ENCODE results near the gene ARL17B. TPM values are rescaled to one million over a fixed set of nuclear protein-coding genes. Genes with fewer than 3 reads are reported as not detected.
"Not testable (repeated sequence)": the region's sequence is repeated elsewhere in the genome, so short reads cannot be mapped to it uniquely, and the experiment has no call there.

Gene ARL17B
- total and polyA plus RNA-seq, 2 of the 8 experiments (the other 6 are each of a cell fraction or from before 2014, with no cell fraction given) = 5.4 to 21.6 TPM

- H3K56ac ChIP-seq (replicated peaks; ENCODE audit: insufficient read length, low read depth, low read length); H3K27me3 ChIP-seq (replicated peaks in 1 of 4; ENCODE audit: control insufficient read depth in 3 of 4, extremely low read depth in 1 of 4, insufficient read depth in 3 of 4, low read length in 3 of 4); H2BK12ac ChIP-seq (ENCODE audit: low read depth, low read length); H2BK5ac ChIP-seq (ENCODE audit: low read depth, low read length); H3K79me1 ChIP-seq (ENCODE audit: low read depth, low read length); H2BK15ac ChIP-seq (ENCODE audit: low read length); DNase-seq (ENCODE audit: low read depth in 1 of 2, low spot score in 2 of 2); H3K36me3 ChIP-seq (ENCODE audit: control insufficient read depth in 2 of 4, insufficient read depth in 4 of 4, low read length in 3 of 4); FAIRE-seq; H4K20me1 ChIP-seq (replicated peaks in 1 of 2; ENCODE audit: control insufficient read depth in 1 of 2, insufficient read depth in 2 of 2, low read length in 2 of 2); POLR2A ChIA-PET (ENCODE audit: partially characterized antibody); H3K4me1 ChIP-seq (replicated peaks in 1 of 4; ENCODE audit: control insufficient read depth in 3 of 4, insufficient read depth in 4 of 4, low read length in 3 of 4); H2AK5ac ChIP-seq (ENCODE audit: low read depth, low read length); H3K9me3 ChIP-seq (ENCODE audit: insufficient read depth in 2 of 2, low read depth in 1 of 2, low read length in 1 of 2); H3K9ac ChIP-seq (replicated peaks in 1 of 4; ENCODE audit: extremely low read depth in 1 of 4, low read depth in 3 of 4, low read length in 3 of 4); H3K23ac ChIP-seq (ENCODE audit: insufficient read length); H3K4me2 ChIP-seq (ENCODE audit: insufficient read depth in 1 of 2, low read depth in 2 of 2, low read length in 2 of 2); H2BK120ac ChIP-seq (replicated peaks; ENCODE audit: low read depth, low read length); H3K4ac ChIP-seq (replicated peaks; ENCODE audit: insufficient read length, low read depth, low read length); H3K27ac ChIP-seq (ENCODE audit: low read depth, low read length); H3K18ac ChIP-seq (ENCODE audit: extremely low read depth, low read length); H2AFZ ChIP-seq (ENCODE audit: low read length); H3K14ac ChIP-seq (ENCODE audit: insufficient read length); CTCF ChIA-PET (ENCODE audit: partially characterized antibody); H3K23me2 ChIP-seq (ENCODE audit: low read depth, low read length); H4K91ac ChIP-seq (replicated peaks; ENCODE audit: insufficient read length, low read length); H4K8ac ChIP-seq (ENCODE audit: extremely low read depth, insufficient read depth, low read length); H2BK20ac ChIP-seq (ENCODE audit: low read length); H4K5ac ChIP-seq (ENCODE audit: insufficient read length, low read depth, low read length); H3K79me2 ChIP-seq (ENCODE audit: control insufficient read depth in 1 of 2, insufficient read depth in 2 of 2, low read length in 2 of 2); H3K4me3 ChIP-seq (ENCODE audit: extremely low read depth in 1 of 4, insufficient read depth in 2 of 4, low read depth in 3 of 4, low read length in 4 of 4): not testable (repeated sequence)
- no CpG with 5 or more reads among the region's 16 CpGs for WGBS, 2 experiments (ENCODE audit: extremely low coverage in 1 of 2, insufficient coverage in 1 of 2, insufficient read length in 1 of 2, insufficient replicate concordance in 2 of 2, low coverage in 1 of 2, low lambda C conversion rate in 2 of 2, missing lambda C conversion rate in 1 of 2)
Observed at GRCh38 chr17:46294831-46295230, 66.7 kb downstream of the ARL17B start, which contains the start of gene LRRC37A. Gene LRRC37A (plus strand): TSS chr17:46295131. CDS start chr17:46295134, 3 bp downstream.

DNA sequence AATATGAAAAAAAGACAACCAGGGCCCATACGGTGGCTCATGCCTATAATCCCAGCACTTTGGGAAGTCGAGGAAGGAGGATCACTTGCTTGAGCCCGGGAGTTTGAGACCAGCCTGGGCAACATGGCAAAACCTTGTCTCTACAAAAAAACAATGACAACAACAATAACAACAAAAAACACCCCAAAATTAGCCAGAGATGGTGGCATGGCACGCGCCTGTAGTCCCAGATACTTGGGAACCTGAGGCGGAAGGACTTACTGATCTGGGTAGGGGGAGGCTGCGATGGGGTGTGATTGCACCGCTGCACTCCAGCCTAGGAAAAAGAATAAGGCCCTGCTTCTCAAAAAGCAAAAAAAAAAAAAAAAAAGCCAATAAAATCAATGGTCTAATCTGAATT lies 69.9 kb downstream of the ARL17B start:
- FAIRE-seq; H3K27me3 ChIP-seq (replicated peaks in 1 of 4; ENCODE audit: control insufficient read depth in 3 of 4, extremely low read depth in 1 of 4, insufficient read depth in 3 of 4, low read length in 3 of 4); H3K36me3 ChIP-seq (ENCODE audit: control insufficient read depth in 2 of 4, insufficient read depth in 4 of 4, low read length in 3 of 4); H3K4me2 ChIP-seq (ENCODE audit: insufficient read depth in 1 of 2, low read depth in 2 of 2, low read length in 2 of 2); H3K9ac ChIP-seq (replicated peaks in 1 of 4; ENCODE audit: extremely low read depth in 1 of 4, low read depth in 3 of 4, low read length in 3 of 4); H4K91ac ChIP-seq (replicated peaks; ENCODE audit: insufficient read length, low read length); H2BK12ac ChIP-seq (ENCODE audit: low read depth, low read length); H3K27ac ChIP-seq (ENCODE audit: low read depth, low read length); H4K20me1 ChIP-seq (replicated peaks in 1 of 2; ENCODE audit: control insufficient read depth in 1 of 2, insufficient read depth in 2 of 2, low read length in 2 of 2); H3K14ac ChIP-seq (ENCODE audit: insufficient read length); POLR2A ChIA-PET (ENCODE audit: partially characterized antibody); H3K9me3 ChIP-seq (ENCODE audit: insufficient read depth in 2 of 2, low read depth in 1 of 2, low read length in 1 of 2); H2BK20ac ChIP-seq (ENCODE audit: low read length); DNase-seq (ENCODE audit: low read depth in 1 of 2, low spot score in 2 of 2); H3K23ac ChIP-seq (ENCODE audit: insufficient read length); H3K79me1 ChIP-seq (ENCODE audit: low read depth, low read length); H2AFZ ChIP-seq (ENCODE audit: low read length); H4K8ac ChIP-seq (ENCODE audit: extremely low read depth, insufficient read depth, low read length); H3K4me1 ChIP-seq (replicated peaks in 1 of 4; ENCODE audit: control insufficient read depth in 3 of 4, insufficient read depth in 4 of 4, low read length in 3 of 4); H3K79me2 ChIP-seq (ENCODE audit: control insufficient read depth in 1 of 2, insufficient read depth in 2 of 2, low read length in 2 of 2); H4K5ac ChIP-seq (ENCODE audit: insufficient read length, low read depth, low read length); H2BK120ac ChIP-seq (replicated peaks; ENCODE audit: low read depth, low read length); H2BK15ac ChIP-seq (ENCODE audit: low read length); CTCF ChIA-PET (ENCODE audit: partially characterized antibody); H3K4me3 ChIP-seq (ENCODE audit: extremely low read depth in 1 of 4, insufficient read depth in 2 of 4, low read depth in 3 of 4, low read length in 4 of 4); H3K4ac ChIP-seq (replicated peaks; ENCODE audit: insufficient read length, low read depth, low read length); H3K23me2 ChIP-seq (ENCODE audit: low read depth, low read length); H3K56ac ChIP-seq (replicated peaks; ENCODE audit: insufficient read length, low read depth, low read length); H2BK5ac ChIP-seq (ENCODE audit: low read depth, low read length); H3K18ac ChIP-seq (ENCODE audit: extremely low read depth, low read length); H2AK5ac ChIP-seq (ENCODE audit: low read depth, low read length): not testable (repeated sequence)
- WGBS, 2 experiments (ENCODE audit: extremely low coverage in 1 of 2, insufficient coverage in 1 of 2, insufficient read length in 1 of 2, insufficient replicate concordance in 2 of 2, low coverage in 1 of 2, low lambda C conversion rate in 2 of 2, missing lambda C conversion rate in 1 of 2) = 88% methylated on average over 7 of the region's 8 CpGs; no CpG with 5 or more reads in 1 of the 2 experiments
